IgD-negative memory B cell (primary cell): ENCODE measurements around the gene RAB5IF. TPM values are rescaled to one million over a fixed set of nuclear protein-coding genes. Genes with fewer than 3 reads are reported as not detected.
A peak's percentile ranks its signal among the peaks of the same experiment; 100 is the strongest.

Source experiments
- H3K27ac Mint-ChIP-seq, 3 donors: one replicate each; pipeline ENCODE4 v1.8.0; 2020 to 2022; ENCODE audit warnings: mild to moderate bottlenecking in 3 of 3, mixed read lengths in 3 of 3, moderate library complexity in 1 of 3
- H3K27me3 Mint-ChIP-seq: one replicate; pipeline ENCODE4 v1.8.0; 2021; ENCODE audit warnings: mixed read lengths
- H3K36me3 Mint-ChIP-seq: one replicate; pipeline ENCODE4 v1.8.0; 2020; ENCODE audit warnings: mild to moderate bottlenecking, mixed read lengths
- H3K4me1 Mint-ChIP-seq, 3 donors: one replicate each; pipeline ENCODE4 v1.8.0; 2020 to 2022; ENCODE audit warnings: mixed read lengths in 3 of 3, mild to moderate bottlenecking in 1 of 3
- H3K4me3 Mint-ChIP-seq, 4 donors: one replicate each; pipeline ENCODE4 v1.8.0; 2020 to 2022; ENCODE audit warnings: mild to moderate bottlenecking in 4 of 4, mixed read lengths in 4 of 4, moderate library complexity in 3 of 4
- H3K9me3 Mint-ChIP-seq, 3 donors: one replicate each; pipeline ENCODE4 v1.8.0; 2020 to 2021; ENCODE audit warnings: mixed read lengths in 3 of 3, mild to moderate bottlenecking in 1 of 3
- polyA plus RNA-seq: library from polyadenylated mRNA; unstranded; fragments of 300-500 nt; fragmentation: Illumina TruSeq; gene quantifications from one replicate; pipeline ENCODE4 v1.2.3, GENCODE V29; 2021

The RAB5IF gene
- polyA plus RNA-seq, 1 donor from 2014 or later = 126 TPM

DNA sequence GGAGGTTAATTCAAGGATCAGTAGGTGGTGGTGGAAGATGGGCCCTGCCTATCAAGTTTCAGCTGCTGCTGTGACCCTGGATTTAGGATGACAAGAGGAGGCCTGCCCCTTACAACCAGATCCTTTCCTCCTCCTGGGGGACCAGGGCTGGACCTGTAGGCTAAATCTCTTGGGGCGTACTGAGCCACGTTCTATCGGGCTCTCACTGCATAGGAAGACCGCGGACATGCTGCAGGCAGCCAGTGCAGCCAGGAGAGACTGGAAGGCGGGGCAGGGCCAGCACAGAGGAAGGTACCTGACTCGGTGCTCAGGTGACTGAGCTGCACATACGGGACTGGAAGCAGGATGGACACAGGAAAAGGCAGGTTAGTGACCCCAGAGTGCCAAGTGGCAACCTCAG is 48.9 kb downstream of the RAB5IF start:
- H3K27me3 Mint-ChIP-seq = no peaks in the 10 kb centered on the region
- peaks cover 10% of the 10 kb centered on the region for H3K36me3 Mint-ChIP-seq
- no peak overlapping the region for H3K4me3 Mint-ChIP-seq
- H3K27ac Mint-ChIP-seq = no peak overlapping the region
- no peaks in the 10 kb centered on the region for H3K4me1 Mint-ChIP-seq
- H3K9me3 Mint-ChIP-seq = no peaks in the 10 kb centered on the region

DNA sequence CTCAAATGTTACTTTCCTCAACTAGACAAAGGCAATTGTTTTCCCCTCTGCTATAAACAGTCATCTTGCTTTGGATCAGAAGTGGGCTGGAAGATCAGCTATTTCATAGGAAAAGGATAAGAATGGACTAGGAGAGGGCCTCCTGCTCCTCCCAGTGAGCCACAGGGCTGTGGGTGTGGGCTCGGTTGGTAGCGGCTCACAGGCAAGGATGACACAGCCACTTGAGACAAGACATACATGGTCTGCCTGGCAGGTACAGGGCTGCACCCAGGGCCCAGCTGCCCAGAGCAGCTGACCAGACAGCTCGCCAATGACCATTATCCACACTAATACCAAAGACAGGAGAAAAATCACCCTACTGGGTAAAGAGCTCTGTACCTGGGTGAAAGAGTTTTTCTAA is 49.4 kb downstream of the RAB5IF start:
- H3K4me1 Mint-ChIP-seq = no peaks in the 10 kb centered on the region
- no peak overlapping the region for H3K27ac Mint-ChIP-seq
- H3K27me3 Mint-ChIP-seq = no peaks in the 10 kb centered on the region
- H3K36me3 Mint-ChIP-seq = peaks cover 11% of the 10 kb centered on the region
- H3K4me3 Mint-ChIP-seq = no peak overlapping the region
- H3K9me3 Mint-ChIP-seq = no peaks in the 10 kb centered on the region

DNA sequence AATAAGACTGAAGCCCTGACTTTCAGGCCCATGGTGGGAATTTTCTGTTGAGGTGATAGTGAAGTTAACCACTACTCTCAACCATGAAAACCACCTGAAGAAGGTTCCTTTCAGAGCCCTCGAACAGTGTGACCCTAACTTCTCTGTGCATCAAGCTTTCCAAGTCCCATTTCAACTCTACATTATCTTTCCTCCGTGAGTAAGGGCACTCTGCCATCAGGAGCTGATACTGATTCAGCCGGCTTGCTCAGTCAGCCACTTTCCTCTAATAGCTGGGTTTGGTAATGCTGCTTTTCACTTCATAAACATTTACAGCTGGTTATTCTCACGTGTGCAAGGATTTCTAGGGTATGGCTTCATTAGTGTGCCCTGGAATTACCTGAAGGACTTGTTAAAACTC is 51.2 kb downstream of the RAB5IF start:
- H3K4me1 Mint-ChIP-seq = no peaks in the 10 kb centered on the region

DNA sequence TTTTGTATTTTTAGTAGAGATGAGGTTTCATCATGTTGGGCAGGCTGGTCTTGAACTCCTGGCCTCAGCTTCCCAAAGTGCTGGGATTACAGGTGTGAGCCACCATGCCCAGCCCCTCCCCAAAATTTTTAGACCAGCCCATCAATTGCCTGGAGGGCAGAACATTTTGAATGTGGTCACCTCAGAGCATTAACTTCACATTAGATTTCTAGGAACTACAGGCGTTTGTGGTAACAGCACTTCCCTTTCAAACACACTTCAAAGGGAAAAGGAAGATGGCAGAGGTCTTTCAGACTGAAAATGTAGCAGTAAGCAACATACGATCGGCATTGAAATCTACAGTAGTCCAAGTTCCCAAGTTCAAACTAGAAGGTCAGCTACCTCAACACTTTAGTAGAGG is 52.7 kb downstream of the RAB5IF start:
- H3K27ac Mint-ChIP-seq = peak overlapping the region in 1 of 3 donors; percentile 85
- H3K36me3 Mint-ChIP-seq = peaks cover 5% of the 10 kb centered on the region
- H3K9me3 Mint-ChIP-seq = no peaks in the 10 kb centered on the region
- no peaks in the 10 kb centered on the region for H3K4me1 Mint-ChIP-seq
- H3K27me3 Mint-ChIP-seq = no peaks in the 10 kb centered on the region
- no peak overlapping the region for H3K4me3 Mint-ChIP-seq

More for the DNA sequence above, 51.2 kb downstream of the RAB5IF start:
- Mint-ChIP-seq H3K27me3 (no peaks in the 10 kb centered on the region), H3K36me3 (peaks cover 12% of the 10 kb centered on the region), H3K9me3 (no peaks in the 10 kb centered on the region), H3K4me3 (no peak overlapping the region), H3K27ac (no peak overlapping the region)

Other genes starting within 250 kb of the RAB5IF start
- 2.9 TPM for gene MYL9, start 64.3 kb upstream of the RAB5IF start, polyA plus RNA-seq
- 36.3 TPM for gene TGIF2, start 32.2 kb upstream of the RAB5IF start, polyA plus RNA-seq
- 0.68 TPM for gene SLA2, start 40.4 kb downstream of the RAB5IF start, polyA plus RNA-seq
- gene NDRG3, start 140.3 kb downstream of the RAB5IF start, polyA plus RNA-seq = 35.4 TPM
- 15.4 TPM for gene DSN1, start 168.0 kb downstream of the RAB5IF start, polyA plus RNA-seq